Lung (tissue), 12 donors: ENCODE results near the gene BACE2. TPM values are rescaled to one million over a fixed set of nuclear protein-coding genes. Genes with fewer than 3 reads are reported as not detected.
"Not testable (repeated sequence)": the region's sequence is repeated elsewhere in the genome, so short reads cannot be mapped to it uniquely, and the experiment has no call there.

Experiments
- ATAC-seq: fragments of 200-7000 bp; cut with Tn5 transposase; one replicate; pipeline ENCODE4 v1.9.1; 2020; ENCODE audit warnings: moderate number of reproducible peaks; ENCODE audit not compliant: insufficient read depth, low FRiP score
- DNase-seq, 3 donors: peaks; one replicate each; pipeline ENCODE4 v3.0.0-alpha.2; 2013 to 2017
- H3K27ac ChIP-seq, 2 donors: one replicate each; pipeline ENCODE4 v1.5.1; 2013; ENCODE audit warnings: mild to moderate bottlenecking in 2 of 2, moderate library complexity in 2 of 2, control low read depth in 1 of 2, inconsistent platforms in 1 of 2, low read depth in 1 of 2, low read length in 1 of 2
- H3K27me3 ChIP-seq, 3 donors: one replicate each; pipeline ENCODE4 v1.5.1; 2013; ENCODE audit warnings: low read length in 2 of 3; ENCODE audit not compliant: control insufficient read depth in 3 of 3, insufficient read depth in 3 of 3
- H3K36me3 ChIP-seq, 4 donors: one replicate each; pipeline ENCODE4 v1.5.1; 2013; ENCODE audit warnings: low read length in 4 of 4, mild to moderate bottlenecking in 1 of 4, moderate library complexity in 1 of 4; ENCODE audit not compliant: control insufficient read depth in 4 of 4, insufficient read depth in 4 of 4
- H3K4me1 ChIP-seq, 5 donors: one replicate each; pipeline ENCODE4 v1.5.1; 2013; ENCODE audit warnings: low read length in 5 of 5, mild to moderate bottlenecking in 2 of 5, moderate library complexity in 1 of 5; ENCODE audit not compliant: control insufficient read depth in 5 of 5, insufficient read depth in 5 of 5
- H3K4me3 ChIP-seq: one replicate; pipeline ENCODE4 v1.5.1; 2013; ENCODE audit warnings: mild to moderate bottlenecking, control low read depth, moderate library complexity
- H3K9ac ChIP-seq, 2 donors: one replicate each; pipeline ENCODE4 v1.5.1; 2013; ENCODE audit warnings: low read length in 2 of 2, control low read depth in 1 of 2; ENCODE audit not compliant: insufficient read depth in 1 of 2
- H3K9me3 ChIP-seq, 4 donors: one replicate each; pipeline ENCODE4 v1.5.1; 2013; ENCODE audit warnings: low read length in 3 of 4, mild to moderate bottlenecking in 1 of 4, moderate library complexity in 1 of 4; ENCODE audit not compliant: control insufficient read depth in 4 of 4, insufficient read depth in 3 of 4
- WGBS, 2 donors: extraction: QIAGEN DNeasy Blood & Tissue Kit; methylation state at CpG; one replicate each; pipeline ENCODE4 v1.1.7; 2013; 5-methylcytosine and 5-hydroxymethylcytosine counted together
- polyA plus RNA-seq, 2 donors: library from polyadenylated mRNA; stranded (reverse); fragments of 200-250 nt; gene quantifications; one replicate each; pipeline ENCODE4 v1.2.1, GENCODE V29; 2013
- total RNA-seq, 2 donors: library from RNA; depleted of rRNA in 1 of 2; stranded (reverse); fragments of >200 nt in 1 of 2; gene quantifications; one replicate each; pipeline ENCODE4 v1.2.1, GENCODE V29; 2014 to 2021
- TF ChIP-seq, protein P1 (sequence below): IDR thresholded peaks from 2 replicates; pipeline ENCODE4 v1.5.1; 2012; ENCODE audit warnings: mild to moderate bottlenecking; ENCODE audit errors: control extremely low read depth, extremely low read depth
- donor health status: control.
- donor health status: control.
- donor health status: Bipolar disorder and iron deficiency.
- donor health status: healthy.
- donor health status: DM: yes; HTN: yes; CAD: no.

BACE2 gene
- total and polyA plus RNA-seq, 4 donors, result 9.3 to 49.9 (median 33.8) TPM

DNA sequence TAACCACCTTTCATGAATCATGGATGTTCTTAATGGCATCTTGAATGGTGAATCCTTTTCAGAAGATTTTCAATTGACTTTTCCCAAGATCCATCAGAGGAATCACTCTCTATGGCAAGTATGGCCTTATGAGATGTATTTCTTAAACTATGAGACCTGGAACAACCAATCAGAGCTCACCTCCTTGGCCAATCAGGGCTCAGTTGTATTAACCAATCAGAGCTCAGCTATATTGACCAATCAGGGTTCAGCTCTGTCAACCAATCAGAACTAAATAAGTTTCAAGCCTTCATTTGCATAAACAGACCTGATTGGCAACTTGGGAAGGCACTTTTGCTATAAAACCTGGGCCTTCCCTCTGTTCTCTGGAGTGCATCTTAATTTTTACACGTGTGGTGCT lies 135.0 kb downstream of the BACE2 start:
- Histone ChIP-seq H3K9me3 (peaks cover 0 to 7% (median 0%) of the 10 kb centered on the region in 4 donors), H3K4me3 (no peak overlapping the region), H3K9ac (no peak overlapping the region), H3K27me3 (no peaks in the 10 kb centered on the region), H3K4me1 (no peaks in the 10 kb centered on the region), H3K27ac (no peak overlapping the region), H3K36me3 (no peaks in the 10 kb centered on the region)
- 84 to 85% methylated on average over 1 of the region's 1 CpG for WGBS, 2 donors
- DNase-seq, result no peak
- ATAC-seq, result no peak
- TF ChIP-seq, protein P1, sequence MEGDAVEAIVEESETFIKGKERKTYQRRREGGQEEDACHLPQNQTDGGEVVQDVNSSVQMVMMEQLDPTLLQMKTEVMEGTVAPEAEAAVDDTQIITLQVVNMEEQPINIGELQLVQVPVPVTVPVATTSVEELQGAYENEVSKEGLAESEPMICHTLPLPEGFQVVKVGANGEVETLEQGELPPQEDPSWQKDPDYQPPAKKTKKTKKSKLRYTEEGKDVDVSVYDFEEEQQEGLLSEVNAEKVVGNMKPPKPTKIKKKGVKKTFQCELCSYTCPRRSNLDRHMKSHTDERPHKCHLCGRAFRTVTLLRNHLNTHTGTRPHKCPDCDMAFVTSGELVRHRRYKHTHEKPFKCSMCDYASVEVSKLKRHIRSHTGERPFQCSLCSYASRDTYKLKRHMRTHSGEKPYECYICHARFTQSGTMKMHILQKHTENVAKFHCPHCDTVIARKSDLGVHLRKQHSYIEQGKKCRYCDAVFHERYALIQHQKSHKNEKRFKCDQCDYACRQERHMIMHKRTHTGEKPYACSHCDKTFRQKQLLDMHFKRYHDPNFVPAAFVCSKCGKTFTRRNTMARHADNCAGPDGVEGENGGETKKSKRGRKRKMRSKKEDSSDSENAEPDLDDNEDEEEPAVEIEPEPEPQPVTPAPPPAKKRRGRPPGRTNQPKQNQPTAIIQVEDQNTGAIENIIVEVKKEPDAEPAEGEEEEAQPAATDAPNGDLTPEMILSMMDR, result no peak

DNA sequence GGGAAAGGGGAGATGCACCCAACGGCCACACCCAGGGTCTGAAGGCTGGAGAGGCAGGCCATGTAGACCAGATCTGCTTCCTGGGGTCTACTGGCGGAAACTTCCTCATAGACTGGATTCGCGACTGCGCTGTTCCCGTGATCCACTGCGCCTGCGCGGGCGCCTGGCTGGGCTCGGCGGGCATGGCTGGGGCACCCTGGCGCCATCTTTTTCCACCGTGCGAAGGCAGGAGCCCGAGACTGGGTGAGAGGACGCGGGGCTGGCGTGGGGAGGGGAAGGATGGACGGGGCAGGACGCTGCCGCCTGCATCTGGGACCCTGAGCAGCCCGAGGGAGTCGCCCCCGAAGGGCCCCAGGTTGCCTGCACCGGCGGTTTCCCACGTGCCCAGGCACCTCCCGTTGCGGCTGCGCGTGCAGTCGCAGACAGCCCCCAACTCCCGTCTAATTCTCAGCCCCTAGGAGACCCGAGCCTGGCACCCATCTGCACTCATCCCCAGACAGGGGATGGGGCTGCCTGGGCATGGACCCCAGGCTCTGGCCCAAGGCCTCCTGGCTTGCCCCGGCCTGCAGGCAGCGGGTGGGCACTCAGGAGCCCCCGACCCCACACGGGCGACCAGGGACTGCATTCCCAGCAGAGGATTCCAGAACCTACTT lies 136.2 kb downstream of the BACE2 start:
- Histone ChIP-seq H3K4me1 (no peaks in the 10 kb centered on the region), H3K9ac (no peak overlapping the region), H3K9me3 (peaks cover 0 to 7% (median 0%) of the 10 kb centered on the region in 4 donors), H3K4me3 (no peak overlapping the region), H3K27ac (no peak overlapping the region), H3K36me3 (no peaks in the 10 kb centered on the region), H3K27me3 (no peaks in the 10 kb centered on the region)
- ATAC-seq (no peak), DNase-seq (no peak)
- 96 to 97% methylated on average over 39 to 40 of the region's 40 CpGs for WGBS, 2 donors
- TF ChIP-seq, protein P1, result no peak

DNA sequence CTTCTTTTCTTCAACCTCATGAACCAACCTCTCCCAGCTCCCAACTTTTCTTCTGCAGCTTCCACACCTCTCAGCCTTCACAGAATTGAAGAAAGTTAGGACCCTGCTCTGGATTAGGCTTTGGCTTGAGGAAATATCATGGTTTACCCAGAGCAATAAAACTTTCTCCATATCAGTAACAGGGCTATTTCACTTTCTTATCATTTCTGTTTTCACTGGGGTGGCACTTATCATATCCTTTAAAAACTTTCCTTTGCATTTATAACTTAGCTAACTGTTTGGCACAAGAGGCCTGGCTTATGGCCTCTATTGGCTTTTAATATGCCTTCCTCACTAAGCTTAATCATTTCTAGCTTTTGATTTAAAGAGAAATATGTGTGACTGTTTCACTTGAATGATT lies 139.3 kb downstream of the BACE2 start:
- TF ChIP-seq, protein P1, result no peak

DNA sequence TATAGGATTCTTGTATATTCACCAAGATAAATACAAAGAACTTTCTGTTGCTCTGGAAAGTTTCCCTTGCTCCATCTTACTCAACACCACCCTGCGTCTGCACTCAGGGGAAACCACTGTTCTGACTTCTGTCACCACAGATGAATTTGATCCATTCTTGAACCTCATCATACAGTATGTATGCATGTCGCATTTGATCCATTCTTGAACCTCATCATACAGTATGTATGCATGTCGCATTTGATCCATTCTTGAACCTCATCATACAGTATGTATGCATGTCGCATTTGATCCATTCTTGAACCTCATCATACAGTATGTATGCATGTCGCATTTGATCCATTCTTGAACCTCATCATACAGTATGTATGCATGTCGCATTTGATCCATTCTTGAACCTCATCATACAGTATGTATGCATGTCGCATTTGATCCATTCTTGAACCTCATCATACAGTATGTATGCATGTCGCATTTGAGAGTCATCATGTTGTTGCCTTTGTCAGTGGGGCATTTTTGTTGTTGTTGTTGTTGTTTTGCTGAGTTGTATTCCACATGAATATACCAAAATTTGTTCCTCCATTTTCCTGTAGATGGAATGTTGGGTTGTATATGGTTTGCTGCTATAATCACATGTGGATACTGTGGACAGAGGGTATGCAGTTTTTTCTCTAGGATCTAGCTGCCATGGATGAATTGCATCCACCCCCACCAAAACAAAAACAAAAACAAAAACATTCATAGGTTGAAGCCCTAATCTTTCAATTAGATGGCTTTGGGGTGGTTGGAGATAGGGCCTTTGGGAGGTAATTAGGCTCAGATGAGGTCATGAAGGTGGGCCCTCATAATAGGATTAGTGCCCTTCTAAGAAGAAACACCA lies 145.6 kb downstream of the BACE2 start:
- not testable (repeated sequence) for ATAC-seq, H3K4me3 ChIP-seq, H3K9me3 ChIP-seq, H3K9ac ChIP-seq, H3K36me3 ChIP-seq, DNase-seq, H3K4me1 ChIP-seq, H3K27ac ChIP-seq
- 96 to 98% methylated on average over 5 of the region's 8 CpGs for WGBS, 2 donors
- H3K27me3 ChIP-seq, result peaks cover 0 to 23% (median 22%) of the 10 kb centered on the region in 3 donors

More for the DNA sequence above, 139.3 kb downstream of the BACE2 start:
- Histone ChIP-seq H3K27ac (no peak overlapping the region), H3K4me1 (no peaks in the 10 kb centered on the region), H3K9ac (no peak overlapping the region), H3K27me3 (no peaks in the 10 kb centered on the region), H3K36me3 (no peaks in the 10 kb centered on the region), H3K4me3 (no peak overlapping the region), H3K9me3 (peaks cover 0 to 2% (median 0%) of the 10 kb centered on the region in 4 donors)
- ATAC-seq (no peak), DNase-seq (no peak)
